Psoas muscle (tissue), 8 donors: ENCODE measurements around the gene AHNAK2. TPM values are rescaled to one million over a fixed set of nuclear protein-coding genes. Genes with fewer than 3 reads are reported as not detected.
"Not testable (repeated sequence)": the region's sequence is repeated elsewhere in the genome, so short reads cannot be mapped to it uniquely, and the experiment has no call there.

Experiments
- ATAC-seq, 4 donors: fragments of 200-7000 bp; cut with Tn5 transposase; one replicate each; pipeline ENCODE4 v1.9.1; 2020; ENCODE audit warnings: moderate library complexity in 3 of 4, mild to moderate bottlenecking in 2 of 4
- DNase-seq, 2 donors: peaks; one replicate each; pipeline ENCODE4 v3.0.0-alpha.2; 2020
- H3K27ac ChIP-seq: fragments of 200-600 bp; one replicate; pipeline ENCODE4 v1.8.0; 2022
- H3K27me3 ChIP-seq, 3 donors: fragments of 200-600 bp in 1 of 3; one replicate each; pipeline versions ENCODE4 v1.6.1 to v1.8.0; 2013 to 2022; ENCODE audit warnings: low read length in 2 of 3, mild to moderate bottlenecking in 2 of 3, moderate library complexity in 1 of 3; ENCODE audit not compliant: insufficient read depth in 3 of 3
- H3K36me3 ChIP-seq, 2 donors: fragments of 200-600 bp in 1 of 2; one replicate each; pipeline versions ENCODE4 v1.6.1 to v1.8.0; 2013 to 2022; ENCODE audit warnings: low read depth in 1 of 2, mild to moderate bottlenecking in 1 of 2, moderate library complexity in 1 of 2; ENCODE audit not compliant: insufficient read depth in 1 of 2
- H3K4me1 ChIP-seq: fragments of 200-600 bp; one replicate; pipeline ENCODE4 v1.8.0; 2022
- H3K4me3 ChIP-seq: fragments of 200-600 bp; one replicate; pipeline ENCODE4 v1.8.0; 2022; ENCODE audit warnings: mild to moderate bottlenecking
- H3K9me3 ChIP-seq: fragments of 200-600 bp; one replicate; pipeline ENCODE4 v1.8.0; 2022
- WGBS, 3 donors: extraction: QIAGEN DNeasy Blood & Tissue Kit; methylation state at CpG; one replicate each; pipeline versions ENCODE4 v1.1.6 to v1.1.7; 2013; 5-methylcytosine and 5-hydroxymethylcytosine counted together
- intact Hi-C, 2 donors: fragments of 100-400 bp; cut with DNase I; formaldehyde crosslinking; loops; one replicate each; pipeline versions ENCODE4 v1.11.0 to v1.14.2; 2022
- polyA plus RNA-seq, 3 donors: library from polyadenylated mRNA; stranded (reverse); fragments of 200-250 nt; gene quantifications; one replicate each; pipeline ENCODE4 v1.2.3, GENCODE V29; 2013
- total RNA-seq, 4 donors: library from RNA; stranded (reverse); fragmentation: NEBNext Ultra II Directional in 2 of 4; extraction: Animal tissue kit (Norgen Biotek cat#: 25700) in 2 of 4; gene quantifications; one replicate each; pipeline versions ENCODE4 v1.2.1 to v1.2.4, GENCODE V29; 2021 to 2023
- TF ChIP-seq, protein P1 (sequence below): fragments of 200-600 bp; IDR thresholded peaks from one replicate; pipeline ENCODE4 v1.8.0; 2022; ENCODE audit warnings: antibody characterized with exemption
- donor health status: healthy with polysubstance abuse.
- donor health status: DM: no; HTN: no; CAD: no; lungs with moderate emphysema.
- donor health status: Bipolar disorder and iron deficiency.
- donor health status: healthy.
- donor health status: DM: yes; HTN: yes; CAD: no.
- donor health status: DM: no; HTN: no; CAD: no.
- donor health status: DM: no; HTN: no; CAD: no.
- donor health status: DM: yes; HTN: yes; CAD: no.

The AHNAK2 gene
- total and polyA plus RNA-seq, 7 donors = 0.69 to 4.7 (median 2.0) TPM

GRCh38 chr14:104924421-104925213 lies 53.6 kb downstream of the AHNAK2 start, which contains the start of gene PLD4:
Gene PLD4 (plus strand): TSS chr14:104924879. CDS start chr14:104927141, 2,262 bp downstream.
- Histone ChIP-seq H3K4me1 (no peaks in the 10 kb centered on the region), H3K27ac (no peak within 1 kb of the TSS), H3K36me3 (no peaks in the 10 kb centered on the region), H3K27me3 (peaks cover 0 to 10% (median 6%) of the 10 kb centered on the region in 3 donors), H3K9me3 (no peaks in the 10 kb centered on the region), H3K4me3 (no peak within 1 kb of the TSS)
- ATAC-seq (no peak), DNase-seq (no peak)
- intact Hi-C loops = no loop called here
- 69 to 78% (median 75%) methylated on average over 14 of the region's 14 CpGs for WGBS, 3 donors
- TF ChIP-seq, protein P1, sequence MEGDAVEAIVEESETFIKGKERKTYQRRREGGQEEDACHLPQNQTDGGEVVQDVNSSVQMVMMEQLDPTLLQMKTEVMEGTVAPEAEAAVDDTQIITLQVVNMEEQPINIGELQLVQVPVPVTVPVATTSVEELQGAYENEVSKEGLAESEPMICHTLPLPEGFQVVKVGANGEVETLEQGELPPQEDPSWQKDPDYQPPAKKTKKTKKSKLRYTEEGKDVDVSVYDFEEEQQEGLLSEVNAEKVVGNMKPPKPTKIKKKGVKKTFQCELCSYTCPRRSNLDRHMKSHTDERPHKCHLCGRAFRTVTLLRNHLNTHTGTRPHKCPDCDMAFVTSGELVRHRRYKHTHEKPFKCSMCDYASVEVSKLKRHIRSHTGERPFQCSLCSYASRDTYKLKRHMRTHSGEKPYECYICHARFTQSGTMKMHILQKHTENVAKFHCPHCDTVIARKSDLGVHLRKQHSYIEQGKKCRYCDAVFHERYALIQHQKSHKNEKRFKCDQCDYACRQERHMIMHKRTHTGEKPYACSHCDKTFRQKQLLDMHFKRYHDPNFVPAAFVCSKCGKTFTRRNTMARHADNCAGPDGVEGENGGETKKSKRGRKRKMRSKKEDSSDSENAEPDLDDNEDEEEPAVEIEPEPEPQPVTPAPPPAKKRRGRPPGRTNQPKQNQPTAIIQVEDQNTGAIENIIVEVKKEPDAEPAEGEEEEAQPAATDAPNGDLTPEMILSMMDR = no peak

DNA sequence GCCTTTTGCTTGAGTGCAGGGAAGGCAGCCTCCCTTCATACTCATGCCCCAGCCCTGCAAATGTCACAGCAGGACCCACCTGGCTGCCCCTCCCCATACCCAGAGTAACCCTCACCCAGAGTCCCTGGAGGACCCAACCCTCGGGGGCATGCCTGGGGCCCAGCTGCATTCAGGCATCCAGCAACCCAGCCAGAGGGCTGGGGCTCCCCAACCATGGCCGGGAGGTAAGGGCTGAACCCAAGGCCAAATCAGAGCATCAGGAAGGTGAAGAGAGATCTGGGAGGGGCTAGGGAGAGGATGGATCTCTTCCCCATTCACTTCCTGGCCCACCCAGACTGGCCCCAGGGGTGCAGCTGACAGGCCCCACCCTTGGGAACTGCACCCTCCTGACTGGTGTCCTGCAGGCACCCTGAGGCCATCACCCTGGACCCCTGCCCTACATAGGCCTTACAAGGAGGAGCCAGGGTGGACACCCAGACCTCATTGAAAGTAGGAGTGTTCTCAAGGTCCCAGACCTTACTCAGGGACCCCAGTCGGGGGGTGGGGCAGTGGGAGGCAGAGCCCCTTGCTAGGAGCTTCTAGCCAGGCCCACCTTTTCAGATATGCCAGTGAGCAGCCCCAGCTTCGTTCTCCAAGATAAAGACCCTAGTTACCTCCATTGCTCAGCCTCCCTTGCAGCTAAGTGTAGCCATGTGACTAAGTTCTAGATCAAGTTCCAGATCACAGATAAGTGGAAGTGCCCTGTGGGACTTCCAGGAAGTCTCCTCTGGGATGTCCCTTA lies 54.3 kb downstream of the AHNAK2 start:
- Histone ChIP-seq H3K4me3 (no peak overlapping the region), H3K27me3 (peaks cover 0 to 10% (median 6%) of the 10 kb centered on the region in 3 donors), H3K4me1 (no peaks in the 10 kb centered on the region), H3K36me3 (no peaks in the 10 kb centered on the region), H3K27ac (no peak overlapping the region), H3K9me3 (no peaks in the 10 kb centered on the region)
- ATAC-seq (no peak), DNase-seq (no peak)
- TF ChIP-seq, protein P1 = no peak
- intact Hi-C loops = no loop called here
- WGBS, 3 donors = 87 to 91% (median 90%) methylated on average over 4 of the region's 4 CpGs

GRCh38 chr14:104919993-104920315 lies 58.2 kb downstream of the AHNAK2 start:
- H3K27ac ChIP-seq = no peak overlapping the region
- WGBS, 3 donors = 43 to 60% (median 55%) methylated on average over 3 of the region's 3 CpGs
- no peaks in the 10 kb centered on the region for H3K4me1 ChIP-seq
- ATAC-seq (no peak), DNase-seq (no peak)
- no peaks in the 10 kb centered on the region for H3K9me3 ChIP-seq
- peaks cover 0 to 5% (median 3%) of the 10 kb centered on the region in 3 donors for H3K27me3 ChIP-seq
- H3K36me3 ChIP-seq = no peaks in the 10 kb centered on the region
- H3K4me3 ChIP-seq = no peak overlapping the region
- TF ChIP-seq, protein P1 = no peak
- intact Hi-C loops = no loop called here

GRCh38 chr14:104919152-104919992 lies 58.8 kb downstream of the AHNAK2 start:
- H3K4me3 ChIP-seq, H3K9me3 ChIP-seq, DNase-seq, ATAC-seq, H3K4me1 ChIP-seq, H3K27ac ChIP-seq, H3K27me3 ChIP-seq, intact Hi-C loops, H3K36me3 ChIP-seq: not testable (repeated sequence)
- 70 to 77% (median 75%) methylated on average over 12 of the region's 12 CpGs for WGBS, 3 donors
